A549 treated with AZD2906 at 1 μM for 4 hours (cell line): Measurements from ENCODE around the gene MICALL2. TPM values are rescaled to one million over a fixed set of nuclear protein-coding genes. Genes with fewer than 3 reads are reported as not detected.

Experiments used
- total RNA-seq: library from RNA; stranded (reverse); fragments of 200-300 nt; extraction: Qiagen RNA extraction; gene quantifications from 5 replicates; pipeline ENCODE4 v1.2.3, GENCODE V29; 2022

The MICALL2 gene
- 10.8 to 23.7 TPM (median 21.8 TPM) in 5 replicates for total RNA-seq

DNA sequence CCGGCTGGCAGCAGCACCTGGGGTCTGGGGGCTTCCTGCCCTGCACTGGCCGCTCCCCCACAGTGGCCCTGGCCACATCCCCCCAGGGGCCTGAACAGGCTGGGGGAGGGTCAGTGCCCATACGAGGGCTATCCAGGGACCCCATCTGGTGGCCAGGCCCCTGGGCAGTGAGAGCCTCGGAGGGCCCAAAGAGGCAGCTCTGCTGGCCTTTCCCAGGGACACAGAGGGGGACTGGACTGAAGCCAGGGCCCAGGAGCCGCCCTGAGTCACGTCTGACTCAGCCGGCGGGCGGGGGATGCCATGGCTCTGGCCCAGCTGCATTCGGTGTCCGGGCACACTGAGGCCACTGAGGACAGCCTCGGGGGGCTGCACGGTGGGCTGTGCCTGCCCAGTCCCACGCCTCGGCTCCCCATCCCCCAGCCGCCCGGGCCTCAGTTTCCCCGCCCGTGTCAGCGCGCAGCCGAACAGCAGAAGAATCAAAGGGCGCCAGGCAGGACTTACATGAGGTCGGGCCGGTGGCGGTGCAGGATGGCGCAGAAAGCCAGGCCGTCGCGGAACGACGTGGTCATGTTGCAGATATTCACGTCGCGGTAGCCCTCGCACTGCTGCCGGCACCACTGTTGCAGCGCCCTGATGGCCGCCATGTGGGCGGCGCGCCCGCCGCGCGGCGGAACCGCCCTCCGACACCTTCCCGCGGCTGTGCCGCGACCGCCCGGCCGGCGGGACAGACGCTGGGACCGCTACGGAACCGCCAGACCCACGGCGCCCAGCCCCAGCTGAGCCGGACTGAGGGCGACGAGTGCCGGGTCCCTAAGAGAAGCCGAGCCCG, at the start of gene MICALL2:
Gene MICALL2, minus strand, starts transcription at position 788 of the 829 bp plus-strand sequence. Its CDS starts 144 bp downstream, at position 644.

DNA sequence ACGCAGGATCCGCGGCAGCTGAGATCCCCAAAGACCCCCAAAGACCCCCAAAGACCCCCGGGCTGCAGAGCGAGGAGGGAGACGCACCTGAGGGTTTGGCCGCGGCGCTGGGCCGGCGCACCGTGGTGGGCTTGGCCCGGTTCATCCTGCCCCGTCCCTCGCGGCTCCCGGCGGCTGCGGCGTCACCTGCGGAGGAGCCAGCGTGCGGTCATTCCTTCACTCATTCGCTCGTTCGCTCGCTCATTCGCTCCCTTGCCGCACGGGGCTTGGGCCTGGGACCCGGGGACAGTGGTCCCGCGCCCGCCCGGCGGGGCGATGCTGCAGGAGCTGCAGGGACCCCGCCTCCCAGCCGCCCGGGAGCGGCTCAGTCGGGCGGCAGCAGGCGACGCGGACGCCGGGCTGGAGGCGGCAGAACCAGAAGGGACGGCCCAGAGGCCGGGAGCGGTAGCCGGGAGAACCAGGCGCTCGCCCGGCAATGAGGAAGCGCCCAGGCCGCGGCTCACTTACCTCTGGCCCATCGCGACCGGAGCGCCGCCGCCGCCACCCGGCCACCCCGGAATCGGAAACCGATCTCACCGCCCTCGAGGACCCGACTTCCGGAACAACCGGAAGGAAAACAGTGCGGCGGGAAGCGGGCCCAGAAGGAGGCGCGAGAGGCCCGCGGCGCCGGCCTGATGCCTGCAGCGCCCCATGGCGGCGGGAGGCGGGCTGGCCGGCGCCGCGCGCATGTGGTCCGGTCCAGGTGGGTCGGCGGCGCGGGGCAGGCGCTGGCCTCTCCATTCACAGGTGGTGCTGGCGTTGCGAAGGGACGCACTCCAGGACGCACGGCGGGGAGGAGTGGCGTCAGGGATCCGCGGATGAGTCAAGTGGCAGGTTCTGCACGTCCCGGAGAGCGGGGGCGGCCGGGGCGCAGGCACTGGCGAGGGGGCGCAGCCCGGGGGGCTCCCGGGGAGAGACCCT, 44.8 kb upstream of the MICALL2 start, which contains the start of gene INTS1:
Gene INTS1, minus strand, starts transcription at position 574 of the 960 bp plus-strand sequence. Its CDS starts 429 bp downstream, at position 145.

Other genes with a start within 250 kb of the MICALL2 start
- 0.05 to 0.06 TPM in 2 of 5 replicates, not detected in the others for gene UNCX, start 226.6 kb downstream of the MICALL2 start, total RNA-seq
- 43.9 to 56.5 TPM (median 51.4 TPM) in 5 replicates for gene INTS1, start 44.9 kb upstream of the MICALL2 start, total RNA-seq
- 29.5 to 52.0 TPM (median 45.8 TPM) in 5 replicates for gene MAFK, start 71.2 kb upstream of the MICALL2 start, total RNA-seq
- 6.5 to 10.4 TPM (median 8.1 TPM) in 5 replicates for gene TMEM184A, start 96.7 kb upstream of the MICALL2 start, total RNA-seq
- gene PSMG3, start 110.6 kb upstream of the MICALL2 start, total RNA-seq, result 74.2 to 96.7 TPM (median 89.0 TPM) in 5 replicates
- gene ELFN1, start 210.8 kb upstream of the MICALL2 start, total RNA-seq, result 0.25 to 0.46 TPM (median 0.37 TPM) in 5 replicates